Muscle layer of colon (tissue), 2 donors: ENCODE data around the gene TSKU.

Experiments
- H3K27ac ChIP-seq: one replicate; pipeline ENCODE4 v1.7.0; 2013; ENCODE audit warnings: low read depth, mild to moderate bottlenecking, low read length, moderate library complexity
- H3K27me3 ChIP-seq, 2 donors: one replicate each; pipeline ENCODE4 v1.7.0; 2013; ENCODE audit warnings: low read length in 2 of 2, mild to moderate bottlenecking in 2 of 2; ENCODE audit not compliant: insufficient read depth in 2 of 2, control insufficient read depth in 1 of 2
- H3K36me3 ChIP-seq: one replicate; pipeline ENCODE4 v1.7.0; 2013; ENCODE audit warnings: mild to moderate bottlenecking, low read length; ENCODE audit not compliant: insufficient read depth
- H3K4me1 ChIP-seq: one replicate; pipeline ENCODE4 v1.7.0; 2013; ENCODE audit warnings: mild to moderate bottlenecking, low read length; ENCODE audit not compliant: insufficient read depth
- H3K4me3 ChIP-seq, 2 donors: one replicate each; pipeline ENCODE4 v1.7.0; 2013; ENCODE audit warnings: low read length in 2 of 2, low read depth in 1 of 2, mild to moderate bottlenecking in 1 of 2, moderate library complexity in 1 of 2
- H3K9ac ChIP-seq: one replicate; pipeline ENCODE4 v1.7.0; 2013; ENCODE audit warnings: low read length
- H3K9me3 ChIP-seq: one replicate; pipeline ENCODE4 v1.7.0; 2013; ENCODE audit warnings: mild to moderate bottlenecking, low read length
- donor health status: abdominal sarcoma.
- donor health status: Adenocarcinoma of cecum.

Gene TSKU

DNA sequence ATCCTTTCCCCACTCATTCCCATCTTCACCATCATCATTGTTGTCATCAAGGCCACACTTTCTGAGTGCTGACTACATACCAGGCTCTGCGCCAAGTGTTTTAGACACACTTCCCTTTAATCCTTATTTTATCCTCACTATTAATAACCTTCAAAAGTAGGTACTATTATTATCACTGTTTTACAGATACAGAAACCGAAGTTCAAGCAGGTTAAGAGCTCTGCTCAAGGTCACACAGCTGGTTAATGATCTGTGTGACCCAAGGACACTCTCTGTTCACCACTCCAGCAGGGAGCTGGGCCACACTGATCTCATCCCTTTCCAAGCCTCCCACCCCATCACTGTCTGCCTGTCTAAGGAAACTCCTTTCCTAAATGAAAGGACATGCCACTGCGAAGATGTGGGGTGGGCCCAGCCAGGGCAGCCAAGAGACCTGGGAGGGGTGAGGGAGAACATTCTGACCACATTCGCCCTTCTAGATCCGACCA lies 17.2 kb upstream of the TSKU start:
- H3K27ac ChIP-seq: no peak overlapping the region
- peaks cover 17% of the 10 kb centered on the region for H3K4me1 ChIP-seq
- H3K9ac ChIP-seq: no peak overlapping the region
- no peaks in the 10 kb centered on the region for H3K36me3 ChIP-seq
- H3K4me3 ChIP-seq: no peak overlapping the region
- H3K9me3 ChIP-seq: no peaks in the 10 kb centered on the region
- H3K27me3 ChIP-seq: no peaks in the 10 kb centered on the region

DNA sequence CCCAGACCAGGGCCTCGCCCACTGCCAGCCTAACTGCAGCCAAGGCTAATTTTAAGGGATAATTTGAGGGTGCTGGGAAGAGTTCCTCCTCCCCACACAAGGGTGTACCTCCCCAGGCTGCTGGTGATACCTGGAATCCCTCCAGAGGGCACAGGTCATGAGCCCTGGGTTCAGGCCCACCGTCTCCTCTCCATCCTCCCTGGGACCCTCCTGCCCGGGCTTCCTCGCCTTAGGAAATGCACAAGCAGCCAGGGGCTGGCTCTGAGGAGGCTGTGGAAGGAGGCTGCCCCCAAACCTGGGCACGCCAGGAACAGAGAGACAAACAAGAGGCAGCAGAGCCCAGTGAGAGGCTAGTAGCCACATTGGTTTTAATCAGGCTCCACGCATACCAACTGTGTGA lies 16.6 kb upstream of the TSKU start:
- no peak overlapping the region for H3K4me3 ChIP-seq
- H3K4me1 ChIP-seq: peaks cover 17% of the 10 kb centered on the region
- H3K27ac ChIP-seq: no peak overlapping the region
- H3K36me3 ChIP-seq: no peaks in the 10 kb centered on the region
- no peak overlapping the region for H3K9ac ChIP-seq
- H3K9me3 ChIP-seq: no peaks in the 10 kb centered on the region
- no peaks in the 10 kb centered on the region for H3K27me3 ChIP-seq

DNA sequence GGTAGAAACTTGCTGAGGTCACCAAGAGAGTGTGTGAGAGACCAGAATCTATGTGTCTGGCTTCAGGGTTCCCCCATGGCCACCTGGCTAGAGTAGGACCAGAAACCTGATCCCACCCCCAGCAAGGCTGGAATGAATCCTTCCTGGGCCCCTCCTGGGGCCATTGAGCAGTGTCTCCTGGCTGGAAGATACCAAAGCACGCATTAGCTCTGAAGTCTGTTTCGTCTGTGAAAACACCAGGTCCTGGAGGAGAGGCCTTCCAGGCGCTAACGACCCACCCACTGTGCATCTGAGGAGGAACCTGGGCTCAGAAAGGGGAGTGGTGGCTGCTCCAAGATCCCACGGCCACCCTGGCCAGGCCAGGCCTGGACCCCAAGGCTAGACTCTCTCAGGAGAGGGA lies 15.5 kb upstream of the TSKU start:
- Histone ChIP-seq H3K9ac (no peak overlapping the region), H3K4me1 (peaks cover 17% of the 10 kb centered on the region), H3K27ac (peak overlapping the region; percentile 12), H3K27me3 (no peaks in the 10 kb centered on the region), H3K9me3 (no peaks in the 10 kb centered on the region), H3K4me3 (no peak overlapping the region), H3K36me3 (no peaks in the 10 kb centered on the region)

DNA sequence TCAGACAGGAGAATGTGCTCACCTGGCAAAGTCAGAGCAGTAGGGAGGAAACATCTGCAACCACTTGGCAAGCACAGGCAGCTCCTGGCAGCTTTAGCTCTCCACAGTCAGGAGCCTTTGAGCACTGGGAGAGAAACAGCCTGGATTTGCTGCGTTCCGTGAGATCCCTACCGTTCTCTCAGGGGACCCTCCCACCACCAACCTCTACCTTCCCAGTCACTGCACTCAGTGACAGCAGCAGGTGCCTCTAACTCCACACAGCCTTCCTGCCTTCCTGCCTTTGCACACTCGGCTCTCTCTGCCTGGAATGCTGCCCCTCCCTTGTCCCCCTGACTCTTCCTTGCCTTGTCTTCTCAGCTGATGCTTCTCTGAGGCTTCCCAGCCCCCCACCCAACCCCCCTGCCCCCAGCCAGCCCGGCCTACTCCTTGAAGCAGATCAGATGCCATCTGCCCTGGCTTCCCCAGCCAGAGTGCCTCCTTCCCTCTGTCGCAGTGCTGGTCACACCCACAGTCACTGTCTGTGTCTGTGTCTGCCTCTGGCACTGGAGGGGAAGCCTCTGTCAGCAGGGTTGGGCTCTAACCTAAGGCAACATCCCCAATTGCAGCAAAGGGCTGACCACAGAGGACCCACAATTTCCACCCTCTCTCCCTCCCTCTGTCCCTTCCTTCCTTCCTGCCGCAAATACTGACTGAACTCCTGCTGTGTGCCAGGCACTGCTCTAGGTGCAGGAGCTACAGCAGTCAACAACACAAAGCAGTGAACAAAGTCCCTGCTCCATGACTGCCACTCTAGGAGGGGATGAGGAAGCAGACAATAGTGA lies 14.9 kb upstream of the TSKU start:
- no peaks in the 10 kb centered on the region for H3K27me3 ChIP-seq
- H3K4me1 ChIP-seq: peaks cover 16% of the 10 kb centered on the region
- H3K27ac ChIP-seq: peak overlapping the region; percentile 12
- no peak overlapping the region for H3K4me3 ChIP-seq
- no peaks in the 10 kb centered on the region for H3K36me3 ChIP-seq
- no peaks in the 10 kb centered on the region for H3K9me3 ChIP-seq
- no peak overlapping the region for H3K9ac ChIP-seq

DNA sequence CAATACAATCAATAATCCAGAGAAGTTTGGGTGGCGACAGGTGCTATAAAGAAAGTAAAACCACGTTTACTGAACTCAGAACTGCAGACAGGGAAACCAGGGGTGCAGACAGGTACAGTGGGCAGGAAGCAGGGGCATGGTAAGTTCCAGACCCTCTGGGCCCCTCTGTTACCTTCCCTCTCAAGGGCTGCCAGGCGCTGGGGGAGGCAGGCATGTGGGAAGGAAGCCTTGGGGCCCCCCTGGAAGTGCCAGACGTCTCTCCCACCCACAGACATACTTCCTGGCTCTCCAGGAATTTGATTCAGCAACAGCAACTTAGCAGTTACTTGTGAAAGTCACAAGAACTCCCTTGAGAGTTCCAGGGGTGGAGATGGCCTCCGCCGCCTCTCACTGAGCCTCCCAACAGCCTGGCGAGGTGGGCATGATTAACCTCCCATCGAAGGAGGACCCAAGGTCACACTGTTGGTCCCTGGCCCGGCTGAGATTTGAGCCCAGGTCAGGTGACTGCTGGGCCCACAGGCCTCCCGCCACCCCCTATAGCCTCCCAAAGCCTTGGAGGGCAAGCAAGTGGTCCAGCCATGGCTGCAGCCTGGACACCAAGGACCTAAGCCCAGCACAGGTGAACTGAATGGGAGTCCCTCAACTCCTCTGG lies 14.1 kb upstream of the TSKU start:
- Histone ChIP-seq H3K9me3 (no peaks in the 10 kb centered on the region), H3K27me3 (no peaks in the 10 kb centered on the region), H3K27ac (no peak overlapping the region), H3K4me1 (peaks cover 10% of the 10 kb centered on the region), H3K4me3 (no peak overlapping the region), H3K36me3 (no peaks in the 10 kb centered on the region), H3K9ac (no peak overlapping the region)

DNA sequence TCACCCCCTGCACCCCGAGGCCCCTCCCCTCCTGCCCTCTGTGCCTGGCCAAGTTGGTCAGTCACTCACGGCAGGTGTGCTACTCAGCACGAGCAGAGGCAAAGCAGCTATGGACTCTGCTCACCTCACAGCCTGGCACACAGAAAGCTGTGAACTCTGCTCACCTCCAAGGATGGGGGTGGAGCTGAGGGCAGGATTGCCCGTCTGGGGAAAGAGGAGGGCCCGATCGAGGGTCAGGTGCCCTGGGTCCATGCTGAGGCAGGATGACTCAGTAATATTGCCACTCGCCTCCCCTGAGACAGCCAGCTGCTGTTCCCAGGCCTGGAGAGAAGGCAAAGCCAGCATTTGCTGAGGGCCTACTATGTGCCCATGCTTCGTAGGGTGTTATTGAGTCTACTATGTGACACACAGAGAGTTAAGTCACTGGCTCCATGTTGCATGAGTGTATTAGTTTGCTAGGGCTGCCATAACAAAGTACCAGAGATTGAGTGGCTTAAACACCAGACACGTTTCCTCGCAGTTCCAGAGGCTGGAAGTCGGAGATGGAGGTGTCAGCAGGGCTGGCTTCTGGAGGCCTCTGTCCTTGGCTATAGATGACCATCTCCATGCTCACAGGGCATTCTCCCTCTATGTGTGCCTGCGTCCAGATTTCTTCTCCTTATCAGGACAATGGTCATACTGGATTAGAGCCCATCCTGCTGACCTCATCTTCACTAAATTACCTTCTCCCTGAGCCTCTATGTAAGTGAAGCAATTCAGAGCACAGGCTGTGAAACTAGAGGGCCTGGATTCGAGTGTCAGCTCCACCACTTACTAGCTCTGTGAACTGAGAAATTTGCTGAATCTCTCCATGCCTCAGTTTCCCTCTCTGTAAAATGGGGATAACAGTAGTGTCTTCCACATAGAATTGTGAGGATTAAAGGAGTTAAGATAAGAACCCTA lies 13.2 kb upstream of the TSKU start:
- Histone ChIP-seq H3K9me3 (no peaks in the 10 kb centered on the region), H3K4me1 (peaks cover 12% of the 10 kb centered on the region), H3K4me3 (no peak overlapping the region), H3K9ac (no peak overlapping the region), H3K27me3 (no peaks in the 10 kb centered on the region), H3K36me3 (no peaks in the 10 kb centered on the region), H3K27ac (no peak overlapping the region)

DNA sequence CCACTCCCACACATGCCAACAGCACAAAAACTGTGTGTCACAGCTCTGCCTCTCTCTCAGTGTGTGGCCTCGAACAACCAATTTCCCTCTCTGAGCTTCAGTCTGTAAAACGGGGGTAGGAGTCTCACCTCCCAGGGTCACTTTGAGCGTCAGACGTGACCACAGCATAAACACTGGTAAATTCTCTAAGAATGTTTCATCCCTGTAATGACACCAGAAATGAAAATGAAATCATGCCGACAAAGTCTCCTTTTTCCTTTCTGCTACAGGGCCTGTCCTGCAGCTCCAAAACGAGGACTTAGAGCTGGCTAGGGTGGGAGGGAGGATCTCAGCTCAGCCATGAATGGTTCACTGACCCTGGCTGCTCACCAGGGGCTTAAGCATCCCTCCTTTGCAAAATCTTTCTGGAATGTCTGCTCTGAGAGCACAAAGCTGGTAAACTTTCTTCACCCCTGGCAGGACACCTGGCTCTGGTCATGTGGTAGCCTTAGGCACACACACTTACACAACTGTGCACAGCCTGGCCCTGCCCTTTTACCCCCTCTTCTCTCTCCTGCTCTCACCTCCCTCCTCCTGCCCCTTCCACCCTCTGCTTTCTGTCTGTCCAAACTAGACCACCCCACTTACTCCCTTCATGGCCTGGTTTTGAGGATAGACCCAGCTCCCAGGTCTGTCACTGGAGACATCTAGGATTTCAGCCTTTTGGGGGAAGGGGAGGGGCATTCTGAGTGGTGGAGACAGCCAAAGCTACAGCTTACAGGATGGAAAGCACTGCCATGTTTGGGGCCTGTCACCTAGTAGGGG lies 12.3 kb upstream of the TSKU start:
- Histone ChIP-seq H3K9me3 (no peaks in the 10 kb centered on the region), H3K36me3 (no peaks in the 10 kb centered on the region), H3K4me3 (no peak overlapping the region), H3K9ac (no peak overlapping the region), H3K27me3 (no peaks in the 10 kb centered on the region), H3K4me1 (peaks cover 12% of the 10 kb centered on the region), H3K27ac (no peak overlapping the region)

DNA sequence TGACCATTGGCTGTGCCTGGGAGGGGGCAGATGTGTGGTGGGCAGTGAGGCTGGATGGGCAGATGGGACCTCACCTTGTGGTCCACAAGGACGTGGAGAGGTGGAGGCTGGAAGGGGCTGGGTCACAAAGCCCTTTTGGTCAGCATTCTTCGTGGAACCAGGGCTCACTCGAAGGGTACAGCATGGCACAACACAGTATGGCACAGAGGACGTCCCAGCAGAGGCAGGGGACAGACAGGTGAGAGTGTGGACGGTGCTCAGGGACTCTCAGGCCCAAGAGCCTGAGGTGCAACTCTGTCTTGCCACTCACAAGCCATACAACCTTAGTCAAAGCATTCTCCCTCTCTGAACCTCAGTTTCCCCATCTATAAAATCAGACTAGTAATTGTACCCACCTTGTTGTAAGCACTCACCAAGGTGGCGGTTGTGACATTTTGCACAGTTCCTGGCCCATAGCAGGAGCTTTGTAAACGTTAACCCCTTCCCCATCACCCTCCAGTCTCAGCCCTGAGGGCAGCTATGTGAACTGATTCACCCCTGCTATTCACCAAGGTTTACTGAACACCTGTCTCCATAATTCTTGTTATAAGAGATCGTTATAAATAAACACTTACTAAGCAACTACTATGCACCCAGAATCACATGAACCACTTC lies 11.6 kb upstream of the TSKU start:
- H3K4me1 ChIP-seq: peaks cover 12% of the 10 kb centered on the region
- no peak overlapping the region for H3K4me3 ChIP-seq
- no peaks in the 10 kb centered on the region for H3K27me3 ChIP-seq
- H3K27ac ChIP-seq: no peak overlapping the region
- no peaks in the 10 kb centered on the region for H3K36me3 ChIP-seq
- no peaks in the 10 kb centered on the region for H3K9me3 ChIP-seq
- H3K9ac ChIP-seq: no peak overlapping the region

DNA sequence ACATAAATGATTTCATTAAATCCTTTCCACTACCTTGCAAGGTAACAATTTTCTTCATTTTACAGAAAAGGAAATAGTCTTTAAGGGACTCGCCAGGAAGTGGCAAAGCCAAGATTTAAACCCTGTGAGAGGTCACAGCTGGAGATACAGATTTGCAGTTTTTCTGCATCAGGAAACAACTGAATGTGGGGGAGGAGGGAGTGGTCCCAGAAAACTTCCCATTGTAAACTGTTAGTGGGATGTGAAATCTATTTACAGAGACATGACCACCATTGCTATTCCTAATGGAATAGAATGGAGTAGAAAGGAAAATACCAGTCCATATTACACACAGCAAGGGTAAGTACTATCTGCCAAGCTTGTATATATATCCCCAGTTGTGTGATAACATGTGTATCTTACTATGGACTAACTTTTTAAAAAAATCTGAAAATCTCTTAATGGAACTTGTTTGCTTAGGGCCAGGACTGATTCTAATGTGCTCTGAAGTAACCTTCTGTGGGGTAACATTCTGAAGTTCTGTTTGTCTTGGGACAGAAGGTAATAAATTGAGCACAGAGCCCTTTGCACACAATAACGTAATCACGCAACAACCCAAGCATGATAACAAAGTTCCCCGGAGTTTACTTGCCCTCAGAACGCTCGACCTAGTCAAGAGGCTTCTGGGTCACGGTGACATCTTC lies 10.9 kb upstream of the TSKU start:
- peaks cover 12% of the 10 kb centered on the region for H3K4me1 ChIP-seq
- no peak overlapping the region for H3K27ac ChIP-seq
- no peaks in the 10 kb centered on the region for H3K27me3 ChIP-seq
- no peak overlapping the region for H3K4me3 ChIP-seq
- H3K9me3 ChIP-seq: no peaks in the 10 kb centered on the region
- H3K9ac ChIP-seq: no peak overlapping the region
- no peaks in the 10 kb centered on the region for H3K36me3 ChIP-seq

DNA sequence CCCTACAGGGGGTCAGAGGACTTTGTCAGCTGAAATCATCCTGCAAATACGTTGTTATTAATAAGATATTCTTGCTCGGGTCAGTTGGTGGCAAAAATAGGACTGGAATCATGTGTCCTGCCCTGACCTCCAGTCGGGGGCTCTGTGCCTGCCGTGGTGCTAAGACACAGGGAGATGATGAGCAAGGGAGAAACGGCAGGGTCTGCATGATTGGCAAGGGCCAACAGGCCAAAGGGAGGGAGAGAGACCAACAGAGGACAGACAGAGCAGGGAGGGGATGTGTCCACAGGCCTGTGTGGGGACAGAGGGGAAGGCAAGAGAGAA lies 10.4 kb upstream of the TSKU start:
- Histone ChIP-seq H3K4me3 (no peak overlapping the region), H3K4me1 (peaks cover 9% of the 10 kb centered on the region), H3K9me3 (no peaks in the 10 kb centered on the region), H3K9ac (no peak overlapping the region), H3K36me3 (no peaks in the 10 kb centered on the region), H3K27ac (no peak overlapping the region), H3K27me3 (no peaks in the 10 kb centered on the region)
